Stimulated activated CD8-positive, alpha-beta memory T cell treated with anti-CD3 and anti-CD28 coated beads, Interleukin-4, amount 100 ng/mL, for 24 hours (primary cell): ENCODE measurements around the gene TRANK1.
"Not testable (repeated sequence)": the region's sequence is repeated elsewhere in the genome, so short reads cannot be mapped to it uniquely, and the experiment has no call there.

Experiments used
- DNase-seq: peaks from one replicate; pipeline ENCODE4 v3.0.0-alpha.2; 2020; ENCODE audit warnings: low read depth

TRANK1 gene

GRCh38 chr3:36957063-36957462 lies 12.2 kb upstream of the TRANK1 start:
- DNase-seq, result no peak

DNA sequence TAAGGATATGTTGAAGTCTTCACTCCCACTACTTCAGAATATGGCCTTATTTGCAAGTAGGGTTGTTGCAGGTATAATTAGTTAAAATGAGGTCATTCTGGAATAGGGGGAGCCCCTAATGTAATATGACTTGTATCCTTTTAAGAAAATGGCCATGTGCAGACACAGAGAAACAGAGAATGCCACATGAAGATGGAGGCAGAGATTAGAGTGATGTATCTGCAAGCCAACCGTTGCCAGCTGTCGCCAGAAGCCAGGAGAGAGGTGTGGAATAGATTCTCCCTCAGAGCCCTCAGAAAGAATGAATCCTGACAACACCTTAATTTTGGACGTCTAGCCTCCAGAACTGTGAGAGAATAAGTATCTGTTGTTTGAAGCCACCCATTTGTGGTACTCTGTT lies 11.3 kb upstream of the TRANK1 start:
- no peak for DNase-seq

GRCh38 chr3:36954452-36955134 lies 9.7 kb upstream of the TRANK1 start:
- no peak for DNase-seq

DNA sequence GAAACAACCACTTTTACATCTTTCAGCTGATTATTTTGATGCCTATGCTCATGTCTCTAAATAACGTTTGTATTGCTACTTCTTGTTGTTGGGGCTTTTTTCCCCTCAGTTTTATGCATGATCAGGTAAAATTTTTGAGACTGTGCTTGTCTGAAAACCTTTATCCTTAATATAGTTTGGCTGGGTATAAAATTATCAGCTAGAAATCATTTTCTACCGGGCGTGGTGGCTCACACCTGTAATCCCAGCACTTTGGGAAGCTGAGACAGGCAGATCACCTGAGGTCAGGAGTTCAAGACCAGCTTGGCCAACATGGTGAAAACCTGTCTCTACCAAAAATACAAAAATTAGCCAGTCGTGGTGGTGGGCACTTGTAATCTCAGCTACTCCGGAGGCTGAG lies 3.0 kb upstream of the TRANK1 start:
- DNase-seq, result not testable (repeated sequence)

GRCh38 chr3:36945333-36945980 lies 603 bp upstream of the TRANK1 start:
- no peak for DNase-seq

DNA sequence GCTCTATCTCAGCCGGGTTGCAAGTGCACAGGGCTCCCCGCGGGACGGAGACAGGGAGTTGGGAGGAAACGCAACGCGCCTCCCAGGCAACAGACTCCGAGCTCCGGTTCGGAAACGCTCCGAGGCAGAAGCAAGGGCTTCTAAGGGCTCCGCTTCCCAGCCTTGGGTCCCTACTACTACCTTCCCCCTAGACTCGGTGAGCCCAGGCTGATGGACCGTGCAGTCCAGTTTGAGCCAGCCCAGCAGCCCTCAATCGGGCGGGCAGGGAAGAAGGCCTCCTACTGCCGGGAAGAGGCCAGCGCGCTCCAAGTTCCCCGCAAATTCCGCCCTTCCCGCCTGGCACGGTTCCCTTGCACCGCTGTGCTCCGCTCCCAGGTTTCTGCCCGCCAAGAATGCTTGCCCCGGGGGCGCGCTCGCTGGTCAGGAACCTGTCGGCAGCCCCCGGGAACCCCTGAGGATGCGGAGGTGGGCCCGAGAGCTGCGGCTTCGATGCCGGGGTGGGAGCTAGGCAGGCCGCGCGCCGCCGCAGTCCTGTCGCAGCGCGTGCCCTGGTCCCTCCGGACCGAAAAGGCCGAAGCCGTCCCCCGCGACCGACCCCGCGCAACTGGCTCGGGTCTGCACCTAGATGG lies 728 bp downstream of the TRANK1 start:
- DNase-seq, result peak; percentile 16

DNA sequence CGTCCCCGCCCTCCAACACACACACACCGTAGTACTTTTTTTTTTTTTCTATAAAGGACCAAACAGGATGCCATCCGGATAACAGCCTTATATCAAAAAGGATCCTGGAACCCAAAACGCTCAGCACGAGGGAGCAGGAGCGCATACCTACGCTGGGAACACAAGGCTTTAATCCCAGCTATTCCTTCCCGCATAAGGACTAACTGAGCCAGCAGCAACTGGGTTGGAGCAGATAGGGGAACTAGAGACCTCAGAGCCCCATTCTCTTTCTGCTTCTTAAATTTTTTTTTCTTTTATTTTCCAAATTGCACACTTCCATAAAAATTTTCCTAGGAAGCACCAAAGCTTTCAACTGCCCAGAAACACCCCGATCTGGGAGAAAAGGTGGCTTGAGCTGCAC lies 1.3 kb downstream of the TRANK1 start:
- DNase-seq, result no peak

- no peak for DNase-seq
These were observed 2.1 kb downstream of the TRANK1 start for GRCh38 chr3:36942638-36943248.

DNA sequence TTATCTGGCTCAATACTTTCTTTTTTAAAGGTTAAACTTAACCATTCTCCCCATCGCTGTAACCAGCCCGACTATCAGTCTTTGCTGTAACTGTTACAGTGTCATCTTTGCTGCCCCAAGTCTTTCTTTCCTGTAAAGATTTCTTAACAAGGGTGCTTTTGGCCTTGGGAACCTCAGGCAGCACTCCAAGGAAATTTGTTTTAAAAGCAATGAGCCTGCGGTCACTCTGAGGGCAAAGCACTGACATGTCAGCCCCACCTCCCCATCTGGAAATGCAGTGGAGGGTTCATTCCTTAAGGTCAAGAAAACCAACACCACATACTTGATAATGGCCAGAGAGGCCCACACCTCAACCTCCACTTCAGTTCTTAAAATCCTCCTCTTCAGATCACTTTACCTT lies 3.2 kb downstream of the TRANK1 start:
- DNase-seq, result no peak

GRCh38 chr3:36941162-36941561 lies 3.7 kb downstream of the TRANK1 start:
- DNase-seq, result no peak

- DNase-seq, result no peak
These were observed 7.4 kb downstream of the TRANK1 start for GRCh38 chr3:36937492-36937891.

DNA sequence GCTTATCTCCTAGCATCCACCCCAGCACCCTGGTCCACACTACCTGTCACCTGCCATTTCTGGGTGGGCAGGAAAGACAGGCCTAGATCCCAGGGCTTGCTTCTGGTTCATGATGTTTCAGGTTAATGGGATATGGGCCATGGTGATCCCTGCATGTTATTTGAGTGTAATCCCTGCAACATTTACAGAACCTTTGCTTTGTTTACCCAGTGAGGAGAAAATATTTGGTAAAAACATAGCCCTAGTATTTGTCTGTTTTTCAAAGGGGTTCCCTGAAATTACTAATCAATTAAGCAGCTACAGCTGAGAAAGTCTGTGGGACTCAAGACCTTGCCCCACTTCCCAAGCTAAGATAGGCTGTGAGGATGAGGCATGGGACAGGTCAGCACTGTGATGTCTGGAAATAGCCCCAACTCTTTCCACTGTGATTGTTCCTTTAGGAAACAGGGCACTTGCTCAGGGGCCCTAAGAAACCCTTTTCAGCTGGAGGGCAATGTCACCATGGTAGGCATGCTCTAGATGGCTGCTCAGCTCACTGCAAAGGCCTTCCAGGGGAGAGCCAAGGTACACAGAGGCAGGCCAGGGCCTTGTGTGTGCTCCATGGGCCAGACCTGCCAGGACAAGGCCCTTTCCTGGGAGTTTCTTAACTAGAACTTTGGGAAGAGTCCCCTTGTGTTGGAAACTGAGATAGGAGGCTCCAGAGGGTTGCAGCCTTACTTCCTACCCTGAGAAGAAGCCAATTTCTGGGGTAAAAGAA lies 11.1 kb downstream of the TRANK1 start:
- no peak for DNase-seq

GRCh38 chr3:36931424-36931823 lies 13.4 kb downstream of the TRANK1 start:
- not testable (repeated sequence) for DNase-seq

DNA sequence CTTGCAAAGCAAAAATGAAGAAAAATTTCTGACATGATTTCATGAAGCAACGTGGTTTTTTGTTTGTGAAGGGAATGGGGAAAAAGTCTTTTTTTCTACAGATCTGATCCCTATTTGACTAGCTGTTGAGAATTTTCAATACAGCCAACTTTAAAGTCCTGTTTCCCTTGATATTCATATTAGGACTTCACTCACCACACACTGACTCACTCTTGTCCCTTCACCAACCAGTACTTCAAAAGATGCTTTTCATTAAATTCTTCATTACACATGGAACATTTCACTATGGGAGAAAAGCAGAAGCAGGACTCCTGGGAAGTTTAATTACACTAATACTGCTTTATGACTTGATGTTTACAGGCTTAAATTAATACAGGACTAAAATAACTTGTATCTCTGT lies 16.6 kb downstream of the TRANK1 start:
- DNase-seq, result no peak

DNA sequence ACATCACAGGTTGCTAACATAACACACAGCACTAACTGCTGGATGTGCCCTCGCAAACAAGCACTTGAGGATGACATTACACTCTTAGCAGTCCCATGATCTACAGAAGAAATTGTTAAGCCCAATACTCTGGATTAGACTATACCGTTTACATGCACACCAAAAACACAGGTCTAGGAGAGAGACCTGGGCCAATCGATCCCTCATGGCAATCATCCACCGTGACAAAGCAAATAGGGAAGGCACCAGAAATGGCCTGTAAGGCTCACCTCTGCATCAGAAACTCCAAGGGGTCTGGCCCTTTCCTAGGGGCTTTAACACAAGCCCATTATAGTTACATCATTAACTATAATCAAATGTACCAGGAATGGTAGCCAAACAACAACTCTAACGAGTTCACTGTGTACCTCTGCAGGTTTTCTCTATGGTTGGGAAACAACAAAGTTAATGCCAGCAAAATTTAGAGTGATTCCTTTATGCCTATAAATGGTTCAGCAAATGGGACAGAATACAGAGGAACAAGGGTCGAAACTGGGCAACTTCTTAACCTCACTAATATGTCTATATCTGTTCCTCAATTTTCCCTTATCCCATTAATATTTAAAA lies 18.5 kb downstream of the TRANK1 start:
- DNase-seq, result no peak

DNA sequence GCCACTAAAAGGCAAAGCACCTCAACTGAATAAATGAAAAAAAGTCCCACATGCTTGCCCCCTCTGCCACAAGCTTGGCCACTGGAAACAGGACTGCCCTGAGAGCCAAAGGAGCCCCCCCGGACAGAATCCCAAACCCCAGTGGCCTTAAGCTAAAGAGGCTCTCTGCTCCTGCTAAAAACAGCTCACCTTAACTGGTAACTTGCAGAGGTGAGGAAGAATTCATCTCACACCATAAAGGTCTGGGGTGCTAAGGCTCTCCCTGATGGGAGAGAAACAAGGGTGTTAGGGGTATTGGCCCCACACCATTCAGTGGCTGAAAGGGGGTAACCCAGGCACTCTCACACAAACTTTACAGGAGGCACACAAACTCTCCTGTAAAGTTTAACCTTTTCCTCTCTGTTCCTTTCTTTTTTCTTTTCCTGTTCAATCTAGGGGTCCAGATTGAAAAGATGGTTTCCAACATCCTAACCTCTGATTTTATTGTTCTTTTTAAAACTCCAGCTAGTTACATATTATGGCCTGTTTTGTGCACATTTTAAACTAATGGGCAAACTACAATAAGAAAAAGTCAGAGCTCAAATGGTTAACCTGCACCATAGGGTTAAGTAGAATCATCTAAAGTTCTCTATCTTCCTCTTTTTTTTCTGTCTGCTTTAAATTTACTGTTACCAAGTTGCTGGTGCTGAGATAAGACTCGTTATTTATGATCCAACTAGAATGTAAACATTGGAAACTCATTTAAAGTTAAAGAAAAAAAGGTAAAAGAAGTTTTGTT lies 19.9 kb downstream of the TRANK1 start:
- DNase-seq, result no peak

- no peak for DNase-seq
These were observed 20.7 kb downstream of the TRANK1 start for GRCh38 chr3:36923981-36924743.

DNA sequence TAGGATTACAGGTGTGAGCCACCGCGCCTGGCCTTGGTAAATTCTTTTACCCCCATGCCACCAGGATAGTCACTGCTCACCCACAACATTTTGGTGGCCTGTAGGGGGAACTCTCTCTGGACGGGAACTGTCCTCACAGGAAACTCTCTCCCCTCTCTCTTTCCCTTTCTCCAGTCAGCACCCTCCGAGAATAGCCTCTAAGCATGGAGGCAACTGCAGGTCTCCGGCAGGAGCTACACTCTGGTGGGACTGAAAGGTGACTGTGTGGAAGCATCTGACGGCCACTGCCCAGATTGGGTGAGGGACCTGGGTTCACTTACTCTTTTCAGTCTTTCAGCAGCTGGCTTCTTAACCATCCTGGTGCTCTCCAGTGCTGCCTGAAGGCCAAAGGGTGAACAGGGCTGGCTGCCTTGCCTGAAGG lies 21.3 kb downstream of the TRANK1 start:
- no peak for DNase-seq

GRCh38 chr3:36920884-36921567 lies 23.8 kb downstream of the TRANK1 start:
- DNase-seq, result no peak
